ENCODE data around the gene OR1D5.

- TF ChIP-seq POLR2A (IDR thresholded peaks at IDR 0.05) (no peak), CTCF (IDR thresholded peaks at IDR 0.05) (no peak)
Measured at GRCh38 chr17:3033248-3033640, 30.2 kb downstream of the OR1D5 start.
